ENCODE measurements around the gene ADM2. TPM values are rescaled to one million over a fixed set of nuclear protein-coding genes. Genes with fewer than 3 reads are reported as not detected.

Gene ADM2
- total and polyA plus RNA-seq, 2 of the 13 experiments (the other 11 are each of a cell fraction or from before 2014, with no cell fraction given) = 1.2 to 3.0 TPM

- WGBS (ENCODE audit: low lambda C conversion rate) = 100% methylated on average over 8 of the region's 27 CpGs
- DNase-seq (ENCODE audit: low spot score) (no peak), ATAC-seq (no peak), FAIRE-seq (no peak)
- no peak for TF ChIP-seq HNRNPH1 (optimal IDR thresholded peaks at IDR 0.05; ENCODE audit: low read depth, low read length)
- no peak for TF ChIP-seq ZFP36L2 (CRISPR knock-in tag; IDR thresholded peaks at IDR 0.05)
- no peak for TF ChIP-seq ARNT2 (CRISPR knock-in tag; IDR thresholded peaks at IDR 0.05; ENCODE audit: low read depth)
- no peak for TF ChIP-seq ZKSCAN1 (IDR thresholded peaks at IDR 0.05; ENCODE audit: low read length)
- no peak for TF ChIP-seq HMGA1 (CRISPR knock-in tag; conservative IDR thresholded peaks at IDR 0.05)
- no peak for TF ChIP-seq ZNF264 (CRISPR knock-in tag; IDR thresholded peaks at IDR 0.05)
- TF ChIP-seq ZNF724P (CRISPR knock-in tag; IDR thresholded peaks at IDR 0.05; ENCODE audit: borderline replicate concordance) = no peak
- TF ChIP-seq HOMEZ (CRISPR knock-in tag; IDR thresholded peaks at IDR 0.05; ENCODE audit: low read depth) = no peak
- no peak for TF ChIP-seq ZNF572 (CRISPR knock-in tag; IDR thresholded peaks at IDR 0.05)
- CTCF ChIA-PET (ENCODE audit: low intra/inter-chr PET ratio, low total read pairs) = no interaction called here
- in situ Hi-C loops (cut with HindIII; ENCODE audit: extremely low pct_ligation_motif_present, low pct_unique_long_range_greater_than_20kb) = no loop called here
- Histone ChIP-seq H3K27ac (ENCODE audit: extremely low read length, insufficient read depth, low read length) (no peak overlapping the region), H3K4me1 (ENCODE audit: insufficient read depth, low read length) (no peaks in the 10 kb centered on the region), H3K4me3 (replicated peaks in 1 of 3; ENCODE audit: insufficient read depth in 1 of 3, low read depth in 2 of 3, low read length in 3 of 3) (no peak overlapping the region), H2AFZ (ENCODE audit: low read length) (no peak overlapping the region), H3K4me2 (ENCODE audit: low read depth, low read length) (no peak overlapping the region), H3K79me2 (ENCODE audit: insufficient read depth, low read length) (no peaks in the 10 kb centered on the region), H3K27me3 (ENCODE audit: control insufficient read depth in 1 of 2, insufficient read depth in 2 of 2, low read length in 2 of 2) (no peaks in the 10 kb centered on the region), H3K36me3 (replicated peaks in 1 of 2; ENCODE audit: control insufficient read depth in 1 of 2, insufficient read depth in 2 of 2, low read length in 2 of 2) (peaks cover 20 to 47% of the 10 kb centered on the region in 2 experiments; a peak in 4 of 5 replicates), H3K9me3 (ENCODE audit: low read length) (no peaks in the 10 kb centered on the region), H3K9ac (ENCODE audit: insufficient read depth, low read depth, low read length) (no peak overlapping the region), H4K20me1 (ENCODE audit: insufficient read depth, low read length) (no peaks in the 10 kb centered on the region)
- intact Hi-C loops (cut with micrococcal nuclease; ENCODE audit: unreplicated experiment) = no loop called here
- POLR2A ChIA-PET = no interaction called here
- no TSS peak for BruUV-seq (replicated peaks)
These were observed 26.7 kb upstream of the ADM2 start for GRCh38 chr22:50454556-50455075.

Measured in HepG2 (cell line).